Measurements from ENCODE around the gene KIF5C. TPM values are rescaled to one million over a fixed set of nuclear protein-coding genes. Genes with fewer than 3 reads are reported as not detected.

KIF5C gene
- total RNA-seq, 3 donors from 2014 or later: 2.7 to 13.3 (median 6.2) TPM

DNA sequence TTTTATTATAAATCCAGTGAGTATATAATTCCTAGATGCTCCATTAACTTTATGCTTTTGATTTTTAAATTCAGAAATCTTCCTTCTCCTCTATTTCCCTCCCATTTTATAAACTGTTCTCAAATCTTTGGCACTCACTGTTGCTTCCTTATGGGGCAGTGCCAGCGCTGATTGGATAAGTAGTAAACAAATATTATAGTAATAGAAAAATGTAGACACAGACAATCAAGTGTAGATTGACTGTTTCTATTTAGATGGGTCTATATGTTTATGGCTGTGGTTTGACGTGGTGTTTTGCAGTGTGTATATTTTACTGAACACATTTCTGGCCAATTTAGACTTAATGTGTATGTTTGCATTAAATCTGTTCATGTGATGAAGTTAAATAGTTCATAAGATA lies 200.1 kb downstream of the KIF5C start:
- no peak overlapping the region for H3K27ac ChIP-seq
- no peak for DNase-seq (ENCODE audit: low spot score in 2 of 2)
- no peaks in the 10 kb centered on the region for H3K36me3 ChIP-seq
- intact Hi-C loops (cut with DNase I; ENCODE audit: low total_unique reads): no loop called here
- TF ChIP-seq POLR2A (IDR thresholded peaks at IDR 0.05): no peak
- TF ChIP-seq, protein P1, sequence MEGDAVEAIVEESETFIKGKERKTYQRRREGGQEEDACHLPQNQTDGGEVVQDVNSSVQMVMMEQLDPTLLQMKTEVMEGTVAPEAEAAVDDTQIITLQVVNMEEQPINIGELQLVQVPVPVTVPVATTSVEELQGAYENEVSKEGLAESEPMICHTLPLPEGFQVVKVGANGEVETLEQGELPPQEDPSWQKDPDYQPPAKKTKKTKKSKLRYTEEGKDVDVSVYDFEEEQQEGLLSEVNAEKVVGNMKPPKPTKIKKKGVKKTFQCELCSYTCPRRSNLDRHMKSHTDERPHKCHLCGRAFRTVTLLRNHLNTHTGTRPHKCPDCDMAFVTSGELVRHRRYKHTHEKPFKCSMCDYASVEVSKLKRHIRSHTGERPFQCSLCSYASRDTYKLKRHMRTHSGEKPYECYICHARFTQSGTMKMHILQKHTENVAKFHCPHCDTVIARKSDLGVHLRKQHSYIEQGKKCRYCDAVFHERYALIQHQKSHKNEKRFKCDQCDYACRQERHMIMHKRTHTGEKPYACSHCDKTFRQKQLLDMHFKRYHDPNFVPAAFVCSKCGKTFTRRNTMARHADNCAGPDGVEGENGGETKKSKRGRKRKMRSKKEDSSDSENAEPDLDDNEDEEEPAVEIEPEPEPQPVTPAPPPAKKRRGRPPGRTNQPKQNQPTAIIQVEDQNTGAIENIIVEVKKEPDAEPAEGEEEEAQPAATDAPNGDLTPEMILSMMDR (IDR thresholded peaks at IDR 0.05): no peak
- TF ChIP-seq POLR2AphosphoS5 (IDR thresholded peaks at IDR 0.05): no peak
- H3K4me3 ChIP-seq: no peak overlapping the region
- H3K9me3 ChIP-seq: no peaks in the 10 kb centered on the region
- no peaks in the 10 kb centered on the region for H3K27me3 ChIP-seq
- no peaks in the 10 kb centered on the region for H3K4me1 ChIP-seq

DNA sequence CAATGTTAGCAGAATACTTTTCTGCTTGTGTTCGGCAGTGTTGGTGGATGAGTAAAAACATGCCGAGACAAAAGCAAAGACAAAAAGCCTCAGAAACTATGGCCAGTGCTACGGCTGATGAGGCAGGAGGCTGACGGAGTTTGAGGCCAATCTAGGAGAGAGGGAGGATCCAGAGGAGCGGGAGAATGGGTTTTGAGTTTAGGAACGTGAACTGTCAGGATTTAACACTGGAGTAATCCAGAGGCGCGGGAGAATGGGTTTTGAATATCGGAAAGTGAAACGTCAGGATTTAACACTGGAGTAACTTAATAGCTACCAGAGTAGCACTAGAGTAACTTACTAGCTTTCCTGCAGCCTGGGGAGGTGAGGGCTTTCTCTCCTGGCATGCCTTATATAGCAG lies 200.8 kb downstream of the KIF5C start:
- H3K27me3 ChIP-seq: no peaks in the 10 kb centered on the region
- no peak for TF ChIP-seq POLR2A (IDR thresholded peaks at IDR 0.05)
- TF ChIP-seq, protein P1 (IDR thresholded peaks at IDR 0.05): no peak
- TF ChIP-seq POLR2AphosphoS5 (IDR thresholded peaks at IDR 0.05): no peak
- no peak for DNase-seq (ENCODE audit: low spot score in 2 of 2)
- no peaks in the 10 kb centered on the region for H3K9me3 ChIP-seq
- H3K36me3 ChIP-seq: no peaks in the 10 kb centered on the region
- no peaks in the 10 kb centered on the region for H3K4me1 ChIP-seq
- H3K27ac ChIP-seq: no peak overlapping the region
- intact Hi-C loops (cut with DNase I; ENCODE audit: low total_unique reads): no loop called here
- peak overlapping the region in 1 of 3 donors; percentile 32 for H3K4me3 ChIP-seq

Other genes starting within 250 kb of the KIF5C start
- gene EPC2, start 230.5 kb upstream of the KIF5C start, total RNA-seq: 10 to 100 TPM; 30.5 to 58.5 (median 44.2) TPM
- 10 to 100 TPM in 2 of 3 donors, under 1 TPM in 1; 0.32 to 41.4 (median 21.0) TPM for gene LYPD6B, start 163.5 kb downstream of the KIF5C start, total RNA-seq

All from breast epithelium (tissue), 4 donors.